Stimulated activated CD4-positive, alpha-beta T cell treated with anti-CD3 and anti-CD28 coated beads, Interleukin-1b, Interleukin-23, amount 100 ng/mL, for 24 hours (primary cell): ENCODE data around the gene FBN2.

Source experiments
- DNase-seq, 4 experiments: peaks; one replicate each; pipeline ENCODE4 v3.0.0-alpha.2; 2020; ENCODE audit warnings: low read depth in 4 of 4, low spot score in 1 of 4

The FBN2 gene

DNA sequence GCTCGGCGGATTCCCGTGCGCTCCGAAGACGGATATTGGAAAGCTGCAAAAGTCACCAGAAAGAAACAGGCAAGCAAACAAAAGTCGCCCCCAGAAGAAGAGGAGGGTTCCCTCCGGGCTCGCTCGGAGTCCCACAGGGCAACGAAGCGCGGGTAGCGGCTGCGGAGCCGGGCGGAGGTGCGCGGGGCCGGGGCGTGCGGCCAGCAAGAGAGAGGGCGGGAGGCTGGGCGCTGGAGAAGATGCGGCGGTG is at the start of gene FBN2:
TSS of gene FBN2 (minus strand) at position 246 of the 250 bp plus-strand sequence. CDS start 642 bp downstream, outside the sequence.
- no peak for DNase-seq

DNA sequence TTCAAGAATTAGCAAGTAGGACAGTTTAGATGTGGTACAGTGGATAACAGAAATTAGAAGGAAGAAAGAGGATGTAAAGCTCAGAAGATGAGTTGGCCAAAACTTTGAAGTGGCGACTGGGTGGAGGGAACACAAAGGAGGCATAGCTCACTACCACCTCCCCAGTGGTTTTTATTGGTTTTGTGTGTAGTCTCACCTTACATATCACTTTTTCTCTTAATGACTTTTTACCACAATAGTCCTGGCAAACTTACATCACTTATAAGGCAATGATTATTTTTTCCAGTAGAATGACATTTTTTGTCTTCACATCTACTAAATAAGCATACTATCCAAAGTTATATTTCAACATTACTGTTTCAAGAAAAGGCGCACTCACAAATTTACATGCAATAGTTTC is 49.2 kb upstream of the FBN2 start:
- no peak for DNase-seq

DNA sequence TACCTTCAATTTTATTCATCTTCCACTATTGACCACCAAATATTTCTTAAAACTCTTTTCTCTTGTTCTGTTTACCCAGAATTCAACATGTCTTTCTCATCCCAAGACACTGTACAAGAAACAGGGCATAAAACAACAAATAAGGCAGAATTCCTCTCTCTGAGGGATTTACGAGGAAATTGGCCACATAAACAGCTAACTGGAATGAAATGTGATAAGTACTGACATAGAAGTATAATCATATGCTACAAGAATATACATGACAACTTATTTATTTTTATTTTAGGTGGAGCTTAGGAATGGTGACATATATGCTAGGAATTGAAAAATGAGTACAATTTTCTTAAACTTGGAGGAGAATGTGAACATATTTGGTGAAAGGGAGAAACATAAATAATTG is 48.8 kb upstream of the FBN2 start:
- no peak for DNase-seq

DNA sequence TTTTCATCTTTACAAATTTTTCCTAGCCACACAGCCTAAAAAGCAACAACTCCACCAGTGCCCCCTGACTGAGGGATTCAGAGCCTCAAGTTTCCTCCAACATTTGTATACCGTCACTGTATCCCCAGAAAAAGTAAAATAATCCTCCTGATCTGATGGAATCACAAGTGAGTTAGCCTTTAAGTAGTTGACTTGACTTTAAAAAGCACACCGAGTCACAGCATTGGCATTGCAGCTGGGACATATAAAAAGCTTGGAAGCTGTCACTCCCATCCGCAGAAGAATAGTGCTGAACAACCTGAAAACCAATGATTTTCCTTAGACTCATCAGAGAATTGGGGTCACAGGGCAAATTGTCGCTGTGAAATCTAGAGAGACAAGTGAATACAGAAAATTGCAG is 41.6 kb upstream of the FBN2 start:
- no peak for DNase-seq

DNA sequence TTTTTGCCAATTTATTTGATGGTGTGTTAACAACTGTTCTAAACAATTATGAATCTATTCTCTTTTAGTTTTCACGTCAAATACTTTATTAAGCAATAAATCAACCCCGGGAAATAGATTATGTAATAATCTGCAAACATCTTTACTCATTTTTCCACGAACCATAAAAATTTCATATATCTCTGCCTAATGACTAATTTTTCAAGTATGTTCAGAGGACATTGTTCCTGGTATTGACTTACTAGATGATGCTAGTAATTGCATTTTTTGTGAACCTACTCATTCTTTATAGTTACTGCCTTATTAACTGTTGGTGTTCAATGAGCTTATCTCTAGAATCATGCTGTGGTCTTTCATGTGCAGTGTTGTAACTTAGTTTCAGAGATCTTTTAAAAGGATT is 41.0 kb upstream of the FBN2 start:
- DNase-seq: no peak

DNA sequence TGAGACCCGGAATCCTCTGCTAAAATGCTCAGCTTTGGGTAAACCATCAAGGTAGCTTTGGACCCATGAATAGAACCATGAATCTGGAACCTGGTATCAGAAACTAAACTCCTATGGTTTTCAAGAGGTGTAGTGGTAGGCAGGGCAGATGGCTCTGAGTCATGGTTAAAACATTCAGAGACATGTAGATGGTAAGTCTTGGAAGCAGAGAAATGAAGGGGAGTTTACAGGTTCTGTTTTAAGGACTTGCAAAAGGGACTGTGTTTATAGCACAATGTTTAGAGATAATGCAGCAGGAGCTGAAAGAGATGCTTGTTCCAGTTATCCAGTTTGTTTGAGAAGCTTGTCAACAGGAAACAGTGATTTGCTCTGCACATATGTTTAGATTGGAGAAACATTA is 36.0 kb upstream of the FBN2 start:
- DNase-seq: no peak

DNA sequence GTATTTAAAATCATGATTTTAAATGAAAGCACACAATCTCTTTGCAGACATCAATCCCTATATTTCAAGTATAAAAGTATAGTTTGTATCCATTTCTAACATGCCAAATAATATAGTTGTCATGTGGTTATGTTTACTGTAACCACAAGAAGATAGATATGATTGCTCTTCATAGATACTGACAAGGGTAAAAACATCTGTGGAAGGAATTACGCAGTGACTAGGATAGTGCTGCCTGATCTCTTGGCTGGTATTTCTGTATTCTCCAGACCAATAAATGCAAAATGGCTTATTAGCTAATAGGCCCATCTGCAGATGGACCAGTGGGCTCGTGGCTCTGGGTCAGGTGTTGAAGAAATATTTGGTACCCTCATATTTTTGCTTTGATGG is 34.9 kb upstream of the FBN2 start:
- no peak for DNase-seq

DNA sequence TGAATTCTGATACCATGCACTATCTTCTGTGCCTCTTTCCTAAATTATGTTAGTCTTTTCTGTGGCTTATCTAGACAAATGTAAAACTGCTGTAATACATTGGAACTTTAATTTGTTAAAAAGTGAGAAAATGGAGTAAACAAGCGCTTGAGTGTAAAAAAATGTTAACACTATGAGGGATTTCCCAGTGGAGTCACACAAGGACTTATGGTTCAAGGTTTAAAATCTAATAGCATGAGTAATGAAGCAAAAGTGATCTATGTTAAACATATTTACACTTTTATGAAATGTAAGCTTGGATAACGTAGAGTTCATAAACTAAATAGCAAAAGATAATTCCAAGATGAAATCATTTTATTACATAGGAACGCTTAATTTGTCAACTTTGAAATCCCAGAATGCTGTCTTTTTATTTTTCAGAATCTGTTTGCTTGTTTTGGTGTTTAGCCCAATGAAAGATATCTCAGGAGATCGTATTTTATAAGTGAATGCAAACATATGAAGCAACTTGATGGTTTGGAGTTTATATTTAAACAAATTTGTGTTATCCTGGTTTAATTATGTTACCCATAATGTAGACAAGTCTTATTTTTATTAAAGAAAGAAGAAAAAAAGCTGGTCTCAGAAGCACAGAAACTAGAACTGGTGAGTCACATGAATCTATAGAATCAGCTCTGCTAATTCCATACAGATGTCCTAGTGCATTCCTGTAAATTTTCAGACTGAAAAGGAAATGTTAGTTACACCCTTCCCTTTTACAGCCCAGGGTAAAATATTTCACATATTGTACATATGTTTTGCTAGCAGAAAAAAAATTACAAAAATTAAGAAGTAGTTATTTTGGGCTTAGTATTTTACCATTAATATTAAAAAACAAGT is 34.2 kb upstream of the FBN2 start:
- DNase-seq: no peak

DNA sequence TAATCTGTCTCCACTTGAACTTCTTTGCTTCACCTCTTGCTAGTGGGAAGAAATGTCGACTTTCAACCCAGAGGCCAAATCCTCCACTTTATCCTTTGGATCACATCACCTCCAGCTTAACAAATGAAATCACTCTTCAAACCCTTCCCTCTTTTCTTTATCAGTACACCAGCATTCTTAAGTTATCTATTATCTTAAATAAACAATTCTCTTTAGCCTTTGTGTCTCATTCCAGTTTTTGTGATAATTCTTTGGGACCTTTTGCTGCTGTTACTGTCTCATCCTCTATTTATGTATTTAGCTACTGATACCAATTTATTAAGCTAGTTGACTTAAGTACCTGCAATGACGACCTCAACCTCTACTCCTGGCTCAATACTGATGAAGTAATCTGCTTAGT is 28.1 kb upstream of the FBN2 start:
- DNase-seq: no peak

DNA sequence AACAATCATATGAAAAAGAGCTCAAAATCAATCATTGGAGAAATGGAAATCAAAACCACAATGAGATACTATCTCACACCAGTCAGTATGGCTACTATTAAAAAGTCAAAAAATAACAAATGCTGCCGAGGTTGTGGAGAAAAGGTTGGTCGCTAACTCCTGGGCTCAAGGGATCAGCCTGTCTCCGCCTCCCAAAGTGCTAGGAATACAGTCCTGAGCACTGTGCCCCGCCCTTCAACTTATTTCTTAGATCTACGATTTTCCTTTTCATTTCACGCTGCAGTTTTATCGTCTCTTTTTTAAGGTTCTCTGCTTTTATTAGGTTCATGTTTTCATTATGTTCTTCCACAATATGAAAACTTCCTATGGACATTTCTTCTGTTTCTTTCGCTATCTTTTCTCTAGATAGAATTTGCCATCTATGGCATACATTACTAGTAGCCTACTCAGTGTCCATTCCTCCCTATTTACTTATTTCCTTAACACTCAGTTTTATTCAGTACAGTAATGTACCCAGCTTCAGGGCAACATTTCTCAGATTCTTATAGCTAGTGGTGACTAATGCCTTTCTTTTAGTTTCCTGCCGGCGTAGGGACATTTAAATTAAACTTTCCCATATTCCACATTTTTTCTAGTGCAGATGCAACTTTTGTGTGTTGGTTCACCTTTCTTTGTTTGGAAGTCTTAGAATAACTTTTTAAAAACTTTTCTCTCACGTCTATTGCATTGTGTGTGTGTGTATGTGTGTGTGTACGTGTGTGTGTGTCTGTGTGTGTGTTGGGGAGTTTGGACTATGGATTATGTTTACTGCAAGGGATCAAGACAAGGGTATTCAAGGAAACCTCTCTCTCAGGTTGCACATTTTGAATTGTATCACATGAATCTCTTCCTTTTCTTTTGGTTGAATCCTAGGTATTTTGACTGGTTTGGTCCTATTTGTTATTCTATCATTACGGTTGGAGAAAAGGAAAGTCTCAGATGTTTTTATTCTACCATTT is 21.6 kb upstream of the FBN2 start:
- no peak for DNase-seq

DNA sequence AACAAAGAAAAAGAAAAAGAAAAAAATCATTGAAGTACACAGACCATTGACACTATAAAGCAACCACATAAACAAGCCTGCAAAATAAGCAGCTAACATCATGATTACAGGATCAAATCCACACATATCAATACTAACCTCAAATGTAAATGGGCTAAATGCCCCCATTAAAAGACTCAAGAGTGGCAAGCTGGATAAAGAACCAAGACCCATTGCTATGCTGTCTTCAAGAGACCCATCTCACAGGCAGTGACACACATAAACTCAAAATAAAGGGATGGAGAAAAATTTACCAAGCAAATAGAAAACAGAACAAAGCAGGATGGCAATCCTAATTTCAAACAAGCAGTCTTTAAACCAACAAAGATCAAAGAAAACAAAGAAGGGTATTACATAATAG is 15.7 kb upstream of the FBN2 start:
- DNase-seq: no peak

DNA sequence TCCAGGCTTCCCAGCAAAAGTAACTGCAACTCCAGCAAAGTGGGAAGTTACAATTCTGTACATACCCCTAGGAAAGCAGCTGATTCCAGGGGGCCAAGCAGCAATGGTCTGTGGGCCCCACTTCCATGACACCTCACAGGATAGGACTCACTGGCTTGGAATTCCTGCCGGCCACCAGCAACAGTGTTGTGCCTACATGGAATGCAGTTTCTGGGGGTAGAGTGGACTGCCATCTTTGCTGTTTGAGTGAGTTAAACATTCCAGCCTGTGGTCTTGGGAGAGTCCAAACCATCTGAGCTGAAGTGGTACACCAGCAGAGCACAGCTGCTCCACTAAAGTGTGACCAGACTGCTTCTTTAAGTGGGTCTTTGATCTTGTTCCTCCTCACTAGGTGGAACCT is 13.4 kb upstream of the FBN2 start:
- no peak for DNase-seq

DNA sequence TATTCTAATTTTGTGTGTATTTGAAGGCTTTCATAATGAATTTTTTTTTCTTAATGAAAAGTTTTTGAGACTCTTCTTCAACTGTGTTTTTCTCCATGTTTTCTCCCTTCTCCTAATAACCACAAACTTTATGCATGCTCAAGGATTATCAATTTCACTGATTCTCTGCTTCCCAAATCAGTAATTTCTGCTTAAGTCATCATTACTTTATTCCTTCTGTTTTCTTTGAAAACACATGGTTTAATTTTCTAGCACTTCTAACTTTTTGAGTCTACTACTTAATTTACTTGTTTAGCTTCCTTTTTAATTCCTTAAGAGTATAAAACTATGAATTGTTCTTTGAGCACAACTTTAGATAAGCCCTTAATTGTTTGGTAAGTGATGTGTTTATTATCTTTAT is 11.5 kb upstream of the FBN2 start:
- DNase-seq: no peak

DNA sequence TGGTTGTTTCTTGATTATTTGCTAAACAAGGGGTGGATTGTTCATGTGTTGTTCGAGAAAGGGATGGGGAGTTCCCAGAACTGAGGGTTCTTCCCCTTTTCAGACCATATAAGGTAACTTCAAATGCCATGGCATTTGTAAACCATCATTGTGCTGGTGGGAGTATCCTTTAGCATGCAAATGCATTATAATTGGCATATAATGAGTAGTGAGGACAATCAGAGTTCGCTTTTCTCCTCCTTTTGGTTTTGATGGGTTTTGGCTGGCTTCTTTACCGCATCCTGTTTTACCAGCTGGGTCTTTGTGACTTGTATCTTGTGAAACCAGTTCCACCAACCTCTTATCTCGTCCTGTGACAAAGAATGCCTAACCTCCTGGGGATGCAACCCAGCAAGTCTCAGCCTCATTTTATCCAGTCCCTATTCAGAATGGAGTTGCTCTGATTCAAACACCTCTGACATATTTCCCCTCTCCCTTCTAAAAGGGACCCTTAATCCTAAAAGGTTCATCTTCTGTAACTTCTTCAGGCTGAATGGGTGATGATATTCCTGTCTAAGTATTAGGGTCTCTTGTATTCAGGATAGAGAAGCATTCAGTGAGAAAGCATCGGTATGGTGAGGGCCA is 8.7 kb upstream of the FBN2 start:
- no peak for DNase-seq

DNA sequence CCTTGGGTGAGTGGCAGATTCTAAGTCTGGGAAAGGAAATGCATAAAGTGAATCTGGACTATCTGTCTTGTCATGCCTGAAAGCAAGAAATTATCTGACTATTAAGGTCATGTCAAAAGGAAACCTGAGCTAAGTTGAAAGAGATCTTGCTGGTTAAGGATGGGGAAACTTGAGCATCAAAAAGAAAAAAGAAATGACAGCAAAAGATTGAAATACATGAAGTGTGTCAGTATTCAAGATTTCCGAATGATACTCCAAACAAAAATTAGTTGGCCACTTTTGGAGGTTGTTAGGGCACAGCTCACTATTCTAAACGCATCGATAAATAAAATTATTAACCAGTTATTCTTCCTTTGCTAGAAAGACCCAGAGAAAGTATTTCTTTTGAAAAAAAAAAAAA is 3.3 kb upstream of the FBN2 start:
- no peak for DNase-seq

DNA sequence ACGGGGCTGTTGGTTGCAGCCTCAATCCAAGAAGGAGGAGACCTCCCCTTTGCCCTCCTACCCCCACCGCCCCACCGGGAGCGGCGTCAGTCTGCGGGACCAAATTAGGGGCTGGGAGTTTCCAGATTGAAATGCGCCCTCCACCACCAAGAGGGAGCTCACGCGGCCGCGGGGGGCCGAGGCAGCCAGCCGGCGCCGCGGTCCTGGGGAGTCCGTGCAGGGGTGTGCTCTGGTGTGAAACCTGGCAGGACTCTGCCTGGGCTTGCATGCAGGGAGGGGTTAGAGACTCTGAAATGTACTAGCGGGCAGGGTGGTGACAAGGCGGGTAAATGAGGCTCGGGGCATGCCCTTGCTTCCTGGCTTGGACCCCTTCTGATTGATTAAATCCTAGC is 989 bp upstream of the FBN2 start:
- DNase-seq: no peak

DNA sequence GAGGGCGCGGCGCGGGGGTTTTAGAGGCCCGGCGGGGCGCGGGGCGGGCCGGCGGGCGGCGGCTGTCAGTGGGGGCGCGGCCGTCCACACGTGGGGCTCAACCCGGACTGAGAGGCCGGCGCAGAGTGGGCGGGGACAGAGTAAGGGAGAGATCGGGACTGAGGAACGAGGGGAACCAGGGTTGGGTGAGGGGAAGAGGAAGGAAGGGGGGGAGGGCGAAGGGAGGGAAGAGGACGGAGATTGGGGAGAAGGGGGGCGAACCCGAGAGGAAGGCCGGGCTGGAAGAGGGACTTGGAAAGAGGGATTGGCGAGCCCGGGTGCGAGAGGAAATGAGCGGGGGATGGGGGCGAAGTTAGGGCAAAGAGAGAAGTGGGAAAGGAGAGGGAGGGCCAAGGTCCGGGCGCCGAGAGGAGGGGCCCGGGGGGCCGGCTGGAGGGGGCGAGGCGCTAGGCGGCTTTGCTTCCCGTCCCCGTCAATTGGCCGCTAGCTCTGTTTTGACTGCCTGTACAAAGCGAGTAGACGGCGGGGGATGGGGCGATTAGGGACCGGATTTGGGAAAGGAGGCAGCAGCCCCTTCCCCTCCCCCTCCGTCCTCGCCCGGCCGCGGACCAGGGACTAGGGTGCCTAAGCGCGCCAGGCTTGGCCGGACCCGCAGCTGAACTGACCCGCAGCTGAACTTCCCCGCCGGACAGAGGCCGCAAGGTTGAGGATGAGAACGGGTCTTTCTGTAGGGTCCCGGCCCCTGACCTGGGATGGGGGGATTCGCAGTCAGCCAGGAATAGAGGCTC is 399 bp upstream of the FBN2 start:
- no peak for DNase-seq

DNA sequence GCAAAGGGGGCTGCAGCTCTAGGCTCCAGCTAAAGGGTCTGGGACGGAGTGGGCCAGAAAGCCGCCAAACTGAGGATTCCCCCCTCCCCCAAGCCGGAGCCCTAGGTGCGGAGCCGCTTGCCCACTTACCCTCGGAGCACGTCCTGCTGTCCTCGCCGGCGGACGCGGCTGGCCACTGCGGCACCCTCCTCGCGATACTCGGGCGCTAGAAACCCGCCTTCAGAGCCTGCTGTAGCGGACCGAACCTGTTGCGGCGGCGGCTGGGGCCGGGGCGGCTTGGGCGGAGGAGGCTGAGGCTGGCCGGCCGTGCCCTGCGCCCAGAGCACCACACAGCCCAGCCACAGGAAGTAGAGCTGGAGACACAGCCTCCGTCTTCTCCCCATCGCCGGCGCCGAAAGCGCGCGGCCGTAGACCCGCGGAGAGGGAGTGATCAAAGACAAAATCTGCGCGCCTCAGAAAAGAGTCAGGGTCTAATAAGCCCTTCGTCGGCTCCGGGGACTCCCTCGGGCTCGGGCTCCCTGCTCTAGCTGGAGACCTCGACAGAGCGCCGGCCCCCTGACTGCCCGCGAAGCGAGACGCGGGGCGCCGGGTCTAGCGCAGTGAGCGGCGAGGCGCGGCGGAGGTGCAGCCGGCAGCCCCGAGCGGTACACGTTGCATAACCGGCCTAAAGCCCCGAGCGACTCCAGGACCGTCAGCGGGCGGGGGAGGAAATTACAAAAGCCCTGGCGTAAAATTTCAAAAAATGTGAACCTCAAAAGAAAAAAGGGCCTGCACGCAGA is 635 bp downstream of the FBN2 start:
- DNase-seq: no peak

DNA sequence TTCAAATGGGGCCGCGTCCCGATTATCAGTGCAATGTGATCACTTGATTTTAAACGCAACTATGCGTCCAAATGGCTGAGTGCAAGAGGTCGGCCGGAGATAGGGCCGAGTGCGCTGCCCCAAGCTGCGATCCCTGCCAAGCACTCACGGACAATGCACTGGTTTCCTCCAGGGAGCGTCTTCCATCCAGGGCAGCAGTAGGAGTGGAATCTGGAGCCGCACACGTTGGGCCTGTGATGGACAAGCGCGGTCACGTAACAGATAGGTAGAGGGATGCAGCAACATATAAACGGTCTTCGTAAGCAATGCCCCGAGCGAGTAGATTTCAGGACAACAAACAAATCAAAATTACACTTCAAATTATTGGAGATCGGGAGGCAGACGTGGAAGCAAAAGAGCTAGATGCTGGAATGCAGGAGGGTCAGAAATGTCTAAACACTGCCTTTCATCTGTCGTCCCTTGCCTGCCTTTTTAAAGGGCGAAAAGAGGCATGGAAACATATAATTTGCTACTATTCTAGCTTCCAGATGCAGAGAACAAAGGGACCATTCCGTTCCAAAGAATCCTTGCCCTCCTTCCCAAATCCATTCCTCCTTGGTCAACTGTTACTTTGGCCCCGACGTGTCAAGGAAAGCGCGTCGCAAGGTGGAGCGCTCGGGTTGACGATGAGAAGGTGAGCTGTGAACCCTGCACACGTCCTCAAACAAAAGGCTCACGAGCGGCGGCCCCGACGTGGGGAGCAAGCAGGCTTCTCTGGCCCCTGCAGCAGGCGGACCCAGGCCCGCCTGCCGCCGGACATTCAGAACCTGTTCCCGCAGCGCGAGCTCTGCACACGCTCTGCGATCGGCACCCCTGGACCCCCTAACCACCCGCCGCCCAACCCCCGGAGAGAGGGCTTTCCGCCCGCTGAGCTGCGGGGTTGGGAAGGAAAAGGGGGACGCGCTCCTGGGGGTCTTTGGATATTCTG is 1.5 kb downstream of the FBN2 start:
- no peak for DNase-seq
